ENCODE data around the gene TRPV5.

TRPV5 gene

DNA sequence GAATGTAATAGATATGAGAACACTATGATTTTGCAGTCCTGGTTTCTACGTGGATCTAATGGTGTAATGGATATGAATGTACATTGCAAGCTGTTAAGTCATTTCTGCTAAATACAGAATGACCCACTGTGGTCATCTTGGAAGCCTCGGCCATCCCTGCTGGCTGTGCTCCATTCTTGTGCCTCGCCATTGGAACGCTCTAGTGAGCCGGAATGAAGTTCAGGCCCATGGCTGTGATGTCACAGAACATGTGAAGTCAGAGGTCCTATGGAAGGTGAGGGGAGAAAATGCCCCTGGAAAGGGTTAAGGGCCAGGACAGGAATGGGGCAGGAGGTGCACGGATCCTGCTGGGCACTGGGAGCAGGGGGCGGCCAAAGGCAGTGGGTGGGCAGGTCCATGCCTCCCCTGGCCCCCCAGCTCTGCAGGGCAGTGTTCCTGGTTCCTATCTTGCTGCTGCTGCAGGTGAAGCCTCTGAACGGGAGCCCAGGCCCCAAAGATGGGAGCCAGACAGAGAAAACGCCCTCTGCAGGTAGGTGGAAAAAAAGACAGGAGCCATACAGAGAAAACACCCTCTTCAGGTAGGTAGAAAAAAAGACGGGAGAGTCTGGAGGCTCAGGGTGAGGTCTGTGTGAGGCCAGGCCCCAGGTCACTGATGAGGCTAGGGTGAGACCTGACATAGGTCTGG lies 5.8 kb upstream of the TRPV5 start, which contains the start of gene LLCFC1:
Gene LLCFC1 (plus strand): TSS at position 259 of the 685 bp plus-strand sequence. CDS start 138 bp downstream, at position 397.
- no peak for DNase-seq

GRCh38 chr7:142938611-142939010 lies 5.1 kb upstream of the TRPV5 start:
- DNase-seq: no peak

- DNase-seq: no peak
Observed at GRCh38 chr7:142935941-142936565, 2.5 kb upstream of the TRPV5 start.

DNA sequence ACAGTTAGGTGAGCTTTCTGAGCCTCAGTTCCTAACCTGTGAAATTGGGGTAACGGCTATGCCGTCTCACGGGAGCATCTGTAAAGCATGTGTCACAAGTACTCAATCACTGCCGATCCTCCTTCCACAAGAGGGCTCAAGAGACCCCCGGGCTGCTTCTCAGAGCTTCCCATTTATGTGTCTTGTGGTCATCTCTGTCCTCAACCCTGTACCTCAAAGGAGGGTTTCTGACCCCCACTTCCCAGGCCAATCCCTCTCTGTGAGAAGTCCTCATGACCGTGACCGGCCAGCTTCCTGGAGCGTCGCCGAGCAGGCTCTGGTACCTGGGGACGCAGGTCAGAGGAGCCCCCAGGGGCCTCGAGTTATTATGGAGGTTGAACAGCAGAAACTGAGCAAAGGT lies 510 bp upstream of the TRPV5 start:
- DNase-seq: no peak

DNA sequence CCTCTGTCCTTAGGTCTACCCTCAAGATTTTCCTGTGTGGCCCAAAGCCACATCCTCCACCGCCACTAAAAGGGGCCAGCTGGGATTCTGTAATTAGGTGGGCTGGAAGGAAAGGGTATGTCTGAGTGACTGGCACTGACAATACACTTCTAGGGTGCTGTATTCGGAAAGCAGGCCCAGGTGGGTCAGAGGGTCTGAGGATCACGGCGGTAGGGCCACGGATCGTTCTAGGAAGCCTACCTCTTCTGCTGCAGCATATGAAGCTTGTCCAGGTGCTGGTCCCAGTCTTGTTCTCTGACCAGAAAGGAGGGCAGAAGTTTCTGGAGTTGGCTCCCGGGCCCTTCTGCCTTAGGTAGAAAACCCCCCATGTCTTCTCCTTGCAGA lies 462 bp downstream of the TRPV5 start:
- no peak for DNase-seq

DNA sequence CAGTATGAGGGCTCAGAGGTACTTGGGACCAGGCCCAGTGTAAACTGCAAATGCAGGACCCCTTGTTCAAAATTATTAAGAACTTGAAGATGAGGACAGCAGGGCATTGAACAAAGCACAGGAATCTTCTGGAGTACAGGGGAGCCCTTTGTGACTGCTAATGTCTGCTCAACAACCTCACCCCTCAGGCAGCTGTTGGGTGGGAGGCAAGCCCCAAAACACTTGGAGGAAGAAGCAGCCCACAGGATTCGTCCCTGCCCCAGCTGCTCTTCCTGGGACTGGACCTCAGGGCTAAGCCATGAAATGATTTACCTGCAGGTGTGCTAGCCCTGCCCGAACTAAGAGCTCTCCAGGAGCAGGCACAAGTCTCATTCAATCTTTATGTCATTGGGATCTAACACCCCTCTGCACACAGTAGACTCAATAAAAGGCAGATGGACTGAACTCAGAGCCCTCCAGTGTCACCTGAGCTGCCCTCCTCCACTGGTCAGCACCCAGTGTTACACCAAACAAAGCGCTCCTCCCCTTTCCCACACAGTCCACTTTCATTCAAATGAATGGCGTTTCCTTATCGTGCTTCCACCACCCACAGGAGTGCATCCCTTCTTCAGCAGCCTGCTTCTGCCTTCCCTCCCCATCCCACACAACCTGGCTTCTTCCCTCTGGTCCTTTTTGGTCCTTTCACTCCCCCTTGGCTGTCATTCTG lies 1.0 kb downstream of the TRPV5 start:
- DNase-seq: no peak

DNA sequence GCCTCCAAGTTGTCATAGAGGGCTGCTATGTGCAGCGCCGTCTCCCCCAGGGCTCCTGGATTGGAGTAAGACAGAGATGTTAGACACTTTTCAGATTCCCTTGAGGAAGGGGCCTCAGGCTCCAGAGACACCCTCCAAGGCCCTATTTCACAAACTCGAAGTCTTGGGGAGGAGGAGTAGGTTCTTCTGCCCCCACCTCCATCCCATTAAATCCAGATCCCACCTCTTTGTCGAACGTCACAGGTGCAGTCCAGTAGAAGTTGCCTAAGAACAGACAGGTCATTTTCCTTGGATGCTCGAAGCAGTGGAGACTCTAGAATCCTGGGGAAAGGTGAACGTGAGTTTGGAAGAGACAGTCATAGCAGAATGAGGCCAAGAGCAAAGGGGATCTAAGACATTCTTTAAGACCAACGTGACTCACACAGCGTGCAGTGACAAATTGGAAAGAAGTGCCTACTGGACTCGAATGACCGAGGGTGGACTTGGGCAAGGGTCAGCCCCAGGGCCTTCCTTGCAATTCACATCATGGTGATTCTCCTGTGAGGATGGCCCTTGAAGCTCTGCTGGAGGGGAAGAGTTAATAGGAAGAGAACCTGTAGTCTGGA lies 3.3 kb downstream of the TRPV5 start:
- DNase-seq: no peak

DNA sequence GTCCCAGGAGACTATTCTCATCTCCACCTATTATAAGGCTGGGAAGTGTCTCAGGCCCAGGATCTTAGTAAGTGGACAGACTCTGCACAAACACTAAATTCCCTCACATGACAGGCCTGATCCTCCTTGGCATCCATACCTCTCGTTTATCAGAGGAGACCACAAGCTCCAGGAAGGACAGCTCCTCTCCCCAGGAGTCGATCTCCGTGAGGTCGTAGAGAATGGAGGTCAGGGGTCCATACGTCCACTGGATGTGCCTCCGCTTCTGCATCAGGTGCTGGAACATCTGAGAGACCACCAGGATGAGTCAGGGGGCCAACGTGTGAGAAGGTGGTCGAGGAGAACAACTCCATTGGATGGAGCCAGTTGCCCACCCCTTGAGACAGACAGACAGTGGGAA lies 5.6 kb downstream of the TRPV5 start:
- no peak for DNase-seq

DNA sequence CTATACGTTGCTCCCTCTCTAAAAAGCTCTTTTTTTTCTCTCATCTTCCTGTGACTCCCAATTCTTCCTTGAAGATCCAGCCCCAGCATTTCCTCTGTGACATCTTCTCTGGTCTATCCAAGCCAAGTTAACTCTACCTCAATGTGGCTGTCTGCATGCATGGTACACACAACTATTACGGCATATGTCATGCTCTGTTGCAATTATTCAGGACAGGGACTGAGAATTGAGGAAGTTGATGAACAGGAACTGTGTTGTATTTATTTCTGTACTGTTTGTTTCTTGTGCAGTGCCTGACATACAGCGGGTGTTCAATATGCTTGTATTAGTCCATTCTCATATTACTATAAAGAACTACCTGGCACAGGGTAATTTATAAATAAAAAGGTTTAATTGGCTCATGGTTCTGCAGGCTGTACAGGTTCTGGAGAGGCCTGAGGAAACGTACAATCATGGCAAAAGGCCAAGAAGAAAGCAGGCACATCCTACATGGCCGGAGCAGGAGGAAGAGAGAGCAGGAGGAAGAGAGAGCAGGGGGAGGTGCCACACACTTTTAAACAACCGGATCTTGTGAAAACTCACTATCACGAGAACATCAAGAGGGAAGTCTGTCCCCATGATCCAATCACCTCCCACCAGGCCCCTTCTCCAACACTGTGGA lies 6.3 kb downstream of the TRPV5 start:
- no peak for DNase-seq

GRCh38 chr7:142925413-142925812 lies 8.1 kb downstream of the TRPV5 start:
- no peak for DNase-seq

GRCh38 chr7:142923391-142923790 lies 10.2 kb downstream of the TRPV5 start:
- no peak for DNase-seq

DNA sequence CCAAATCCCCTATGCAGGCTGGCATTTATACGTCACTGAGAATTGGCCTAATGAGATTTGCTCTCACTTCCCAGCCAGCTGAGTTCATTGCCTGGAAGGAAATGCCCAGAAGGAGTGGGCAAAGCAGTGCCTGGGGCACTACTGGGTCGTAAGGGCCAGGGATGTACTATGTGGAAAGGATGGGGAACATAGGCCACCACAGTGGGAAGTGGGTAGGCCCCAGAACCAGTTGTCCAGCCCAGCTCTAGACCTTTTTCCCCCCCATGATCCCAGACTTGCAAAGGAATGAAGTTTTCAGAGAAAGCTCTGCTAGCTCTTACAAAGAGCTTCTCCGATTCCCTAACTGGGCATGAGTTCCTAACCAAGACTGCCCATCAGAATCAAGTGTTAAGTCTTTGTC lies 13.9 kb downstream of the TRPV5 start:
- DNase-seq: no peak

DNA sequence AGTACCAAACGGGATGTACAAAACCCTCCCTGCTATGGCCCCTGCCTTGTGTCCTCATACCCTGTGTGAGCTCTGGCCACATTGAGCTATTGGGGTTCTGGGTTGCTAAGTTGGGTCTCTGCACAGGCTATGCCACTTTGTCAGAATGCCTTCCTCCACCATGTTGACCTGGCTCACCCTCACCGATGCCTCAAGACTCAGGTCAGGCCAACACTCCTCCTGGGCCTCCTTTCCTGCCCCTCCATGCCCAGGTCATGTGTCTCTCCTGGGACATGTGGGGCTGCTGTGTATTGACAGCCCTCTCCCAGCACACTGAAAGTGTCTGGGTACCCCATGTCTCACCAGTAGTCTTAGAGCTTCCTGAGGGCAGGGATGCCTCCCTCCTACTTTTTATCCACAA lies 14.6 kb downstream of the TRPV5 start:
- DNase-seq: no peak

- no peak for DNase-seq
Observed at GRCh38 chr7:142917447-142917846, 16.1 kb downstream of the TRPV5 start.

GRCh38 chr7:142916508-142916907 lies 17.0 kb downstream of the TRPV5 start:
- DNase-seq: no peak

GRCh38 chr7:142915315-142915714 lies 18.2 kb downstream of the TRPV5 start:
- DNase-seq: no peak

GRCh38 chr7:142914121-142914520 lies 19.4 kb downstream of the TRPV5 start:
- DNase-seq: no peak

DNA sequence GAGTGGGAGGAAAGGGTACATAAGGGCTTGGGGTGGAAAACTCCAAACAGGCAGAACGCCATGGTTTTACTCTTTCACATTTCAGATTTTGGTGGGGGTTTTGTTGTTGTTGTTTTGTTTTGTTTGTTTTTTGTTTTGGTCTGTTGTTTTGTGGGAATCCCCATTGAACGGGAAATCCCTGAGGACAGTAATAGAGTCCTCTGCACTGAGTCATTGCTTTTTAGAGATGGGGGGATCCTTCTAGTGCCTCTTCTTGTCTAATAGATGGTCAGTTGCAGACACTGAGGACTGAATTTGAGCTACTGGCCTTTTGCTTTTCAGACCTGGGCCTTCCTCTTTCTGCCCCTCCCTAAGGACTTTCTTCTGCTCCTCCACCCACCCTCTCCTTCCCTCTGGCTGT lies 20.0 kb downstream of the TRPV5 start:
- DNase-seq: no peak

DNA sequence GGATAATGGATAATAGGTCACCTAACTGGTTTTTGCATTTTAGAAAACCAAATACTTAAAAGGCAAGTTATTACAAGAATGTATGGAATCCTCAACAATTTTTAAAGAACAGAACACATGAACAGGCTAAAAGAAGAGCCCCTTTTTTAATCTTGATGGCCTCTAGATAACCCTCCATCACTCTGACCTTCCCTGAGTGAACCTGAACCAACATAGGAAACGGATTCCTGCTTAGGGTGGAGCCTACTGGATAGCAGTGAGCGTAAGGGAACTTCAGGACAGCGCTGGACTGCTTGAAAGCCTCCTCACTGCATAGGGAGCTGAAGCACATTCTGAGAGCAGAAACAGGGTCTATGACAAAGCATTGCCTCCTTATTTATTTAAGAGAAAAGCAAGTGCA lies 20.5 kb downstream of the TRPV5 start:
- no peak for DNase-seq

GRCh38 chr7:142910481-142910880 lies 23.1 kb downstream of the TRPV5 start:
- DNase-seq: no peak

GRCh38 chr7:142910031-142910433 lies 23.5 kb downstream of the TRPV5 start:
- no peak for DNase-seq

- DNase-seq: no peak
Observed at GRCh38 chr7:142908921-142909890, 24.3 kb downstream of the TRPV5 start.

All from activated T-cell treated with anti-CD3 and anti-CD28 coated beads for 4 hours (primary cell).